HG03378 (cell line): ENCODE data around the gene PATZ1.

Experiments
- ATAC-seq: cut with Tn5 transposase; IDR thresholded peaks from one replicate; pipeline ENCODE4 v1.9.1; 2021; ENCODE audit warnings: mild to moderate bottlenecking, moderate library complexity; ENCODE audit not compliant: unreplicated experiment

Gene PATZ1

GRCh38 chr22:31284281-31285155 is 61.6 kb downstream of the PATZ1 start:
- no peak for ATAC-seq

- no peak for ATAC-seq
Measured at GRCh38 chr22:31282748-31283468, 63.2 kb downstream of the PATZ1 start.

- no peak for ATAC-seq
Measured at GRCh38 chr22:31281733-31282132, 64.4 kb downstream of the PATZ1 start.

- ATAC-seq = no peak
Measured at GRCh38 chr22:31279821-31280505, 66.2 kb downstream of the PATZ1 start.

- ATAC-seq = no peak
Measured at GRCh38 chr22:31279327-31279669, 66.8 kb downstream of the PATZ1 start.

GRCh38 chr22:31278626-31279326 is 67.4 kb downstream of the PATZ1 start:
- no peak for ATAC-seq

- no peak for ATAC-seq
Measured at GRCh38 chr22:31278151-31278621, 68.0 kb downstream of the PATZ1 start.

GRCh38 chr22:31277741-31278140 is 68.4 kb downstream of the PATZ1 start:
- ATAC-seq = no peak

GRCh38 chr22:31276426-31277167 is 69.5 kb downstream of the PATZ1 start:
- no peak for ATAC-seq
